PFSK-1 (cell line): Measurements from ENCODE around the gene CA5B.

ENCODE experiments used
- FOXP2 ChIP-seq: optimal IDR thresholded peaks from 2 replicates; pipeline ENCODE3; 2011; ENCODE audit warnings: borderline replicate concordance, control low read depth, inconsistent platforms; ENCODE audit not compliant: insufficient read depth; ENCODE audit errors: extremely low read length, extremely low read depth
- POLR2AphosphoS5 ChIP-seq: IDR thresholded peaks from 2 replicates; pipeline ENCODE4 v1.6.1; 2012; ENCODE audit warnings: low read depth, mild to moderate bottlenecking, control low read depth, low read length, moderate library complexity
- SIN3A ChIP-seq: IDR thresholded peaks from 2 replicates; pipeline ENCODE4 v1.6.1; 2012; ENCODE audit warnings: mild to moderate bottlenecking, low read length, moderate library complexity, borderline replicate concordance; ENCODE audit not compliant: insufficient read depth
- TAF1 ChIP-seq: IDR thresholded peaks from 2 replicates; pipeline ENCODE4 v1.6.1; 2012; ENCODE audit warnings: low read length, control low read depth, borderline replicate concordance; ENCODE audit not compliant: insufficient read depth
- TF ChIP-seq, protein P1 (sequence below), 2 experiments: IDR thresholded peaks; 2 replicates each; pipeline versions ENCODE4 v1.6.1 to v1.8.0; 2011 to 2012; ENCODE audit warnings: low read depth in 2 of 2, low read length in 2 of 2, control low read depth in 1 of 2, inconsistent platforms in 1 of 2, mild to moderate bottlenecking in 1 of 2, moderate library complexity in 1 of 2; ENCODE audit not compliant: insufficient read depth in 1 of 2

Gene CA5B

DNA sequence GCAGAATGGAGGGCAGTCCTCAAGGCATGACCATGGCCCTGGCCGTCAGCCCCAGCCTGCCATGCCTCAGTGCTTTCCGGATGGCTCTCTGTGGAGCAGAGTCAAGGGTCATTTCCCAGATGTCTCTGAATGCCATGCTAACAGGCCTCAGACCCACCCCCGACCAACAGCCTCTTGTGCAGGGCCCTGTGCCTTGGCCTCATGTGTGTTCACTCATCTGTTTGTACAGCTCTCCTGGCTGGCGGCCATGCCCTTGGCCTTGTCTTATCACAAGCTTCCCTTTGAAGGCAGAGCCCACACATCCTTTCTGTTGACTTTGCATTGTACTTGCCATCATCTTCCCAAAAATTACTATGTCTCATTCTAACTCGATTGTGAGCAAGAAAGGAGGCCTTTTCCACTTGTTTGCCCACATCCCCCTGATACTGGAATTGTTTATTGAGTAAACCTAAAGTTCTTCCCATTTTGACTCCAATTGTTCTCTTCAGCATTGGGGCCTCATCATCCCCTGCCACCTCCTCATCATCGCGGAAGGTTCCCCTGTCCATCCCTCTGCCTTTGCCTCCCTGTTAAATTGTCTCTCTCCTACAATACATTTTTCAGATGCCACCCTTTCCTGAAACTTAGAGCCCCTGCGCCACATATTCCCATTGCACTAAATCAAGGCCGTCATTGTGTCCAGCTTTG lies 6.3 kb downstream of the CA5B start:
- TF ChIP-seq TAF1: no peak
- TF ChIP-seq FOXP2: no peak
- no peak for TF ChIP-seq SIN3A
- TF ChIP-seq POLR2AphosphoS5: no peak
- TF ChIP-seq, protein P1, sequence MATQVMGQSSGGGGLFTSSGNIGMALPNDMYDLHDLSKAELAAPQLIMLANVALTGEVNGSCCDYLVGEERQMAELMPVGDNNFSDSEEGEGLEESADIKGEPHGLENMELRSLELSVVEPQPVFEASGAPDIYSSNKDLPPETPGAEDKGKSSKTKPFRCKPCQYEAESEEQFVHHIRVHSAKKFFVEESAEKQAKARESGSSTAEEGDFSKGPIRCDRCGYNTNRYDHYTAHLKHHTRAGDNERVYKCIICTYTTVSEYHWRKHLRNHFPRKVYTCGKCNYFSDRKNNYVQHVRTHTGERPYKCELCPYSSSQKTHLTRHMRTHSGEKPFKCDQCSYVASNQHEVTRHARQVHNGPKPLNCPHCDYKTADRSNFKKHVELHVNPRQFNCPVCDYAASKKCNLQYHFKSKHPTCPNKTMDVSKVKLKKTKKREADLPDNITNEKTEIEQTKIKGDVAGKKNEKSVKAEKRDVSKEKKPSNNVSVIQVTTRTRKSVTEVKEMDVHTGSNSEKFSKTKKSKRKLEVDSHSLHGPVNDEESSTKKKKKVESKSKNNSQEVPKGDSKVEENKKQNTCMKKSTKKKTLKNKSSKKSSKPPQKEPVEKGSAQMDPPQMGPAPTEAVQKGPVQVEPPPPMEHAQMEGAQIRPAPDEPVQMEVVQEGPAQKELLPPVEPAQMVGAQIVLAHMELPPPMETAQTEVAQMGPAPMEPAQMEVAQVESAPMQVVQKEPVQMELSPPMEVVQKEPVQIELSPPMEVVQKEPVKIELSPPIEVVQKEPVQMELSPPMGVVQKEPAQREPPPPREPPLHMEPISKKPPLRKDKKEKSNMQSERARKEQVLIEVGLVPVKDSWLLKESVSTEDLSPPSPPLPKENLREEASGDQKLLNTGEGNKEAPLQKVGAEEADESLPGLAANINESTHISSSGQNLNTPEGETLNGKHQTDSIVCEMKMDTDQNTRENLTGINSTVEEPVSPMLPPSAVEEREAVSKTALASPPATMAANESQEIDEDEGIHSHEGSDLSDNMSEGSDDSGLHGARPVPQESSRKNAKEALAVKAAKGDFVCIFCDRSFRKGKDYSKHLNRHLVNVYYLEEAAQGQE (IDR thresholded peaks at IDR 0.05; ENCODE audit: insufficient read depth in 1 of 2, low read depth in 2 of 2, low read length in 2 of 2): no peak

DNA sequence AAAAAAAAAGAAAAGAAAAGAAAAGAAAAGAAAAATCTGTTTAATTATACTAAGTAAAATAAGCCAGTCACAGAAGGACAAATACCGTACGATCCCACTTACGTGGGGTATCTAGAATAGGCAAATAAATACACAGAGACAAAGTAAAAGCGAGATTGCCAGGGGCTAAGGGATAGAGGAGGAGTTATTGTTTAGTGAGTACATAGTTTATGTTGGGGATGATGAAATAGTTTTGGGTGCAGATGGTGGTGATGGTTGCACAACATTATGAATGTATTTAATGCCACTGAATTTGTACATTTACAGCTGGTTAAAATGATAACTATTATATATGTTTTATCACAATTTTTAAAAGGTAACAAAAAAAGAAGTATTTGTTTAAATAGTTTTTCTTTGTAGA lies 7.1 kb downstream of the CA5B start:
- TF ChIP-seq POLR2AphosphoS5: no peak
- TF ChIP-seq FOXP2: no peak
- no peak for TF ChIP-seq SIN3A
- TF ChIP-seq, protein P1 (IDR thresholded peaks at IDR 0.05; ENCODE audit: insufficient read depth in 1 of 2, low read depth in 2 of 2, low read length in 2 of 2): no peak
- TF ChIP-seq TAF1: no peak

DNA sequence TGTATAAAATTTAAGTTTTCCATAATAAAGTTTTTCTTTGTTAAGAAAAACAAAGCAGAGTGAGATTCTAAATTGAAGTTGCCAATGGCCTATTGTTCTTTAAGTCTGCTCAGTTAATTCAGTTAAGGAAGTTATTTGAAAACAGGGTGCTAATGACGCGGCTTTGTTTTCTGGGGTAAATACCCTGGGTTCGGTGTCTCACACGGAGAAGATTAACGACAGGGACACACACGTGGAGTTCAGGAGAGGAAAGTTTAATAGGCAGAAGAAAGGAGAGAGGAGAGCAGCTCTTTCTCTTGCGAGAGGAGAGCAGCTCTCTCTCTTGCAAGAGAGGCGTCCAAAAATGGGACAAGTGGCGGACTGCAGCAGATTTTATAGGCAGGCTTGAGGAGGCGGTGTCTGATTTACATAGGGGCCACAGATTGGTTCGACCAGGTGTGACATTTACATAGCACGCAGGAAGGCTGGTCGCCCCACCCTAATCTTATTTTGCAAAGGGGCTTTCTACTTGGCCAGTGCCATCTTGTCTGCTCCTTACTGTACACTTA lies 9.6 kb downstream of the CA5B start:
- no peak for TF ChIP-seq TAF1
- TF ChIP-seq, protein P1 (IDR thresholded peaks at IDR 0.05; ENCODE audit: insufficient read depth in 1 of 2, low read depth in 2 of 2, low read length in 2 of 2): no peak
- no peak for TF ChIP-seq POLR2AphosphoS5
- no peak for TF ChIP-seq FOXP2
- TF ChIP-seq SIN3A: no peak

DNA sequence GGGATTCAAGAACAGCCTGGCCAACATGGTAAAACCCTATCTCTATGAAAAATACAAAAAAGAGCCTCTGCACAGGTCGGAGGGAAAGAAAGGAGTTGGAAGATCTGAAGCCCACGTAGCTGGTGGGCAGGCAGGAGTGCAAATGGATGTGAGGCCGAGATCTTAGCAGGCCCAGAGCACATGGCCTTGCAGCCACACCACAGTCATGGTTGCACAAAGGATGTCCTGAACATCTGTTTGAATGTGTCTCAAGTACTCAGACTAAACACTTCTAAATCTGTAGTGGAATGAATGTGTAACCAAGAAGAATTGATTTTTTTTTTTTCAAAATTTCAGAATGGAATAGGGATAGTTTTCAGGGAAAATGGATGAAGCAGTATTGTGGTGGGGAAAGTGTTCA lies 10.8 kb downstream of the CA5B start:
- no peak for TF ChIP-seq TAF1
- TF ChIP-seq POLR2AphosphoS5: no peak
- TF ChIP-seq FOXP2: no peak
- TF ChIP-seq, protein P1 (IDR thresholded peaks at IDR 0.05; ENCODE audit: insufficient read depth in 1 of 2, low read depth in 2 of 2, low read length in 2 of 2): no peak
- no peak for TF ChIP-seq SIN3A
